Osteocyte (in vitro differentiated cells): ENCODE measurements around the gene FSTL5. TPM values are rescaled to one million over a fixed set of nuclear protein-coding genes. Genes with fewer than 3 reads are reported as not detected.

ENCODE experiments used
- DNase-seq: peaks from one replicate; pipeline ENCODE4 v3.0.0; 2021; ENCODE audit warnings: mixed read lengths; ENCODE audit not compliant: unreplicated experiment; ENCODE audit errors: extremely low spot score
- H3K27ac Mint-ChIP-seq: one replicate; pipeline ENCODE4 v1.8.0; 2021; ENCODE audit warnings: mild to moderate bottlenecking, mixed read lengths; ENCODE audit not compliant: unreplicated experiment
- H3K27me3 Mint-ChIP-seq: one replicate; pipeline ENCODE4 v1.8.0; 2021; ENCODE audit warnings: mixed read lengths; ENCODE audit not compliant: unreplicated experiment
- H3K36me3 Mint-ChIP-seq: one replicate; pipeline ENCODE4 v1.8.0; 2021; ENCODE audit warnings: mixed read lengths; ENCODE audit not compliant: unreplicated experiment
- H3K4me1 Mint-ChIP-seq: one replicate; pipeline ENCODE4 v1.8.0; 2021; ENCODE audit warnings: mixed read lengths; ENCODE audit not compliant: unreplicated experiment
- H3K4me3 Mint-ChIP-seq: one replicate; pipeline ENCODE4 v1.8.0; 2021; ENCODE audit warnings: mild to moderate bottlenecking, moderate library complexity, mixed read lengths; ENCODE audit not compliant: unreplicated experiment
- H3K9me3 Mint-ChIP-seq: one replicate; pipeline ENCODE4 v1.8.0; 2021; ENCODE audit warnings: mixed read lengths; ENCODE audit not compliant: unreplicated experiment
- CTCF ChIP-seq: fragments of 200-600 bp; sonication (generic); IDR thresholded peaks from 2 replicates; pipeline ENCODE4 v1.5.0; 2021; ENCODE audit warnings: antibody characterized with exemption, mild to moderate bottlenecking, moderate library complexity
- total RNA-seq: library from RNA; stranded (reverse); gene quantifications from 2 replicates; pipeline ENCODE4 v1.2.1, GENCODE V29; 2021

Gene FSTL5
- total RNA-seq, 1 donor from 2014 or later, result 0.11 TPM

- no peak overlapping the region for H3K27ac Mint-ChIP-seq
- no peak for DNase-seq
- H3K27me3 Mint-ChIP-seq, result peaks cover 27% of the 10 kb centered on the region
- H3K9me3 Mint-ChIP-seq, result no peaks in the 10 kb centered on the region
- H3K36me3 Mint-ChIP-seq, result no peaks in the 10 kb centered on the region
- H3K4me3 Mint-ChIP-seq, result no peak overlapping the region
- no peak for TF ChIP-seq CTCF
- H3K4me1 Mint-ChIP-seq, result no peaks in the 10 kb centered on the region
These were observed 624.9 kb downstream of the FSTL5 start for GRCh38 chr4:161538941-161539340.

- no peaks in the 10 kb centered on the region for H3K9me3 Mint-ChIP-seq
- no peaks in the 10 kb centered on the region for H3K4me1 Mint-ChIP-seq
- TF ChIP-seq CTCF, result no peak
- DNase-seq, result no peak
- H3K4me3 Mint-ChIP-seq, result no peak overlapping the region
- H3K27me3 Mint-ChIP-seq, result peaks cover 24% of the 10 kb centered on the region
- no peaks in the 10 kb centered on the region for H3K36me3 Mint-ChIP-seq
- no peak overlapping the region for H3K27ac Mint-ChIP-seq
These were observed 633.1 kb downstream of the FSTL5 start for GRCh38 chr4:161530710-161531109.

- no peak for DNase-seq
- Mint-ChIP-seq H3K4me1 (no peaks in the 10 kb centered on the region), H3K27me3 (peaks cover 16% of the 10 kb centered on the region), H3K9me3 (no peaks in the 10 kb centered on the region), H3K36me3 (no peaks in the 10 kb centered on the region), H3K4me3 (no peak overlapping the region), H3K27ac (no peak overlapping the region)
- no peak for TF ChIP-seq CTCF
These were observed 638.7 kb downstream of the FSTL5 start for GRCh38 chr4:161525121-161525520.

- H3K27ac Mint-ChIP-seq, result no peak overlapping the region
- TF ChIP-seq CTCF, result no peak
- H3K27me3 Mint-ChIP-seq, result peaks cover 17% of the 10 kb centered on the region
- no peaks in the 10 kb centered on the region for H3K36me3 Mint-ChIP-seq
- H3K9me3 Mint-ChIP-seq, result no peaks in the 10 kb centered on the region
- no peaks in the 10 kb centered on the region for H3K4me1 Mint-ChIP-seq
- no peak for DNase-seq
- H3K4me3 Mint-ChIP-seq, result no peak overlapping the region
These were observed 641.8 kb downstream of the FSTL5 start for GRCh38 chr4:161522031-161522430.

- no peaks in the 10 kb centered on the region for H3K9me3 Mint-ChIP-seq
- no peak overlapping the region for H3K4me3 Mint-ChIP-seq
- H3K27me3 Mint-ChIP-seq, result peaks cover 23% of the 10 kb centered on the region
These were observed 644.2 kb downstream of the FSTL5 start for GRCh38 chr4:161519611-161520010.

More at GRCh38 chr4:161519611-161520010, 644.2 kb downstream of the FSTL5 start:
- TF ChIP-seq CTCF, result no peak
- Mint-ChIP-seq H3K27ac (no peak overlapping the region), H3K36me3 (no peaks in the 10 kb centered on the region), H3K4me1 (no peaks in the 10 kb centered on the region)
- no peak for DNase-seq
